Measurements from ENCODE around the gene MYL1.

- TF ChIP-seq EZH2 (IDR thresholded peaks at IDR 0.05; ENCODE audit: borderline replicate concordance, insufficient read depth, low read depth, low read length, poor library complexity, severe bottlenecking), result no peak
- no peak for TF ChIP-seq CTCF (IDR thresholded peaks at IDR 0.05)
Measured at GRCh38 chr2:210318486-210318885, 3.5 kb upstream of the MYL1 start.

Data from B cell (primary cell).